SJSA1 (cell line): Measurements from ENCODE around the gene IRS1. TPM values are rescaled to one million over a fixed set of nuclear protein-coding genes. Genes with fewer than 3 reads are reported as not detected.

Source experiments
- DNase-seq, 2 experiments: peaks; one replicate each; pipeline ENCODE4 v3.0.0-alpha.2; 2015 to 2020; ENCODE audit warnings: low spot score in 2 of 2, low read depth in 1 of 2
- H3K27ac ChIP-seq: fragments of 250-450 bp; sonication (Bioruptor Pico); 2 replicates; pipeline ENCODE4 v1.5.1; 2020; ENCODE audit warnings: mild to moderate bottlenecking, moderate library complexity
- H3K27me3 ChIP-seq: fragments of 250-450 bp; sonication (Bioruptor Pico); replicated peaks from 2 replicates; pipeline ENCODE4 v1.5.1; 2020; ENCODE audit warnings: mild to moderate bottlenecking, moderate library complexity
- H3K36me3 ChIP-seq: fragments of 250-450 bp; sonication (Bioruptor Pico); 2 replicates; pipeline ENCODE4 v1.5.1; 2020; ENCODE audit warnings: mild to moderate bottlenecking
- H3K4me1 ChIP-seq: fragments of 250-450 bp; sonication (Bioruptor Pico); replicated peaks from 2 replicates; pipeline ENCODE4 v1.6.1; 2021; ENCODE audit warnings: mild to moderate bottlenecking
- H3K4me3 ChIP-seq: fragments of 250-450 bp; sonication (Bioruptor Pico); 2 replicates; pipeline ENCODE4 v1.5.1; 2020; ENCODE audit warnings: mild to moderate bottlenecking
- H3K9me3 ChIP-seq: fragments of 250-450 bp; sonication (Bioruptor Pico); replicated peaks from 2 replicates; pipeline ENCODE4 v1.5.1; 2020; ENCODE audit warnings: mild to moderate bottlenecking
- total RNA-seq: library from RNA; depleted of rRNA; stranded (reverse); fragments of >200 nt; shearing (Covaris generic); gene quantifications from 2 replicates; pipeline ENCODE4 v1.2.3, GENCODE V29; 2014

Gene IRS1
- total RNA-seq, 1 experiment from 2014 or later = 19.2 TPM

DNA sequence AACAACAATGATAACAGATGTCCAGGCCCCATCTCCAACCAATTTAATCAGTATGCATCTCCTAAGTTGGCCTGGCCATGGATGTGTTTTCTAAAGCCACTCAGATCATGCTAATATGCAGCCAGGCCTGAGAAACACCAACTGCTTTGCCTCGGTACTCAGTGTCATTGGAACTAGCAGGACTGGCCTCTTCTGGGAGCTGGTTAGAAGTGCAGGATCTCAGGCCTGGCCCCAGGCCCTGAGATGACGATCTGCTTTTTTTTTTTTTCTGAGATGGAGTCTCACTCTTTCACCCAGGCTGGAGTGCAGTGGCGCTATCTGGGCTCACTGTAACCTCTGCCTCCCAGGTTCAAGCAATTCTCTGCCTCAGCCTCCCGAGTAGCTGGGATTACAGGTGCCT lies 69.1 kb downstream of the IRS1 start:
- no peaks in the 10 kb centered on the region for H3K27me3 ChIP-seq
- no peak overlapping the region for H3K27ac ChIP-seq
- DNase-seq = no peak
- H3K4me1 ChIP-seq = peaks cover 20% of the 10 kb centered on the region
- H3K4me3 ChIP-seq = no peak overlapping the region
- H3K36me3 ChIP-seq = peaks cover 9% of the 10 kb centered on the region
- no peaks in the 10 kb centered on the region for H3K9me3 ChIP-seq

DNA sequence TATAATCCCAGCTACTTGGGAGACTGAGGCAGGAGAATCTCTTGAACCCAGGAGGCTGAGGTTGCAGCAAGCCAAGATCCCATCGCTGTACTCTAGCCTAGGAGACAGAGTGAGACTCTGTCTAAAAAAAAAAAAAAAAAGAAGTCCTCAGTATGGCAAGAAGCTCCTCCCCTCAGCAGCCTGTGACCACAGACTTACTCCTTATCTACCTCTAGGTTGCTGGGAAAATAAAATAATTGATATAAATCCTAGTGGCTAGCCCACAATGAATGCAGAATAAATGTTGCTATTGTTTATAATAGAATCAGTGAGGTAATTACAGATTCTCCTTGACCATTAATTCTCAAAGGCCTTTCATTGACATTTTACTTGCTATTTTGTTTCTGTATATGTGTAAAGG lies 70.6 kb downstream of the IRS1 start:
- H3K4me1 ChIP-seq = peaks cover 28% of the 10 kb centered on the region
- no peaks in the 10 kb centered on the region for H3K36me3 ChIP-seq
- no peaks in the 10 kb centered on the region for H3K27me3 ChIP-seq
- no peak overlapping the region for H3K27ac ChIP-seq
- H3K9me3 ChIP-seq = no peaks in the 10 kb centered on the region
- no peak overlapping the region for H3K4me3 ChIP-seq
- DNase-seq = no peak

DNA sequence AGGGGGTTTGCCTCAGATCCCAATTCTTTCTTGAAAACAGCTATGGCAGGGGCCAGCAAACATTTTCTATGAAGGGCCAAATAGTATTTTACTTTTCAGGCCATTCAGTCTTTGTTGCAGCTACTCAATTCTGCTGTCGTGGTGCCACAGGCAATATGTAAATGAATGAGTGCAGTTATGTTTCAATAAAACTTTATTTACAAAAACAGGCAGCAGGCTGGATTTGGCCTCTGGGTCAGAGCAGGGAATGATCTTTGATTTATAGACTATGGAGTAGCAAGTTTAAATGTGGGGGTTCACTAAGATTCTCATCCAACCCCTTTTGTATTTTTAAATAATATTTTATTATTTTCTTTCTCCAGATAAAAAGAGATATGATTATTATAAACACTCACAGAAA lies 72.4 kb downstream of the IRS1 start:
- no peak for DNase-seq
- Histone ChIP-seq H3K4me3 (no peak overlapping the region), H3K9me3 (no peaks in the 10 kb centered on the region), H3K4me1 (peaks cover 35% of the 10 kb centered on the region), H3K27ac (no peak overlapping the region), H3K36me3 (no peaks in the 10 kb centered on the region), H3K27me3 (no peaks in the 10 kb centered on the region)

DNA sequence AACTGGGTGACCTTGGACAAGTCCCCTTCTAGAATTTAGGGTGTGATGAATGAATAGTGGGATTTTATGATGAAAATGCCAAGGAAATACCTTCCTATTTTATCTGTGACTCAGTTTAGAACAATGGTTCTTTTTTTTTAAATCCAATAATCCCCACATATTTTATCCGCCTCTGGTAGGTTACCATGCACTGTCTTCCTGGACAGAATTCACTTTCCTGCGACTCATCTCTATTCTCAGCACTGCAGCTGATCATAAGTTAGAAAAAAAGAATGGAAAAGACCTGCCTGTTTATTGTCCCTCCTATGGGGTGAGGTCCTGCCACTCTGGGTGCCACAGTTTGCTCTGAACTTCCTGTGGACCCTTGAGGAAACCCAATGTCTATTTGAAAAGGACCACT lies 73.1 kb downstream of the IRS1 start:
- H3K27ac ChIP-seq = peak overlapping the region; percentile 68
- no peaks in the 10 kb centered on the region for H3K27me3 ChIP-seq
- H3K9me3 ChIP-seq = no peaks in the 10 kb centered on the region
- H3K36me3 ChIP-seq = no peaks in the 10 kb centered on the region
- peak overlapping the region; percentile 11; the same call in 1 of the 2 replicates for H3K4me3 ChIP-seq
- H3K4me1 ChIP-seq = peaks cover 35% of the 10 kb centered on the region
- DNase-seq = no peak

DNA sequence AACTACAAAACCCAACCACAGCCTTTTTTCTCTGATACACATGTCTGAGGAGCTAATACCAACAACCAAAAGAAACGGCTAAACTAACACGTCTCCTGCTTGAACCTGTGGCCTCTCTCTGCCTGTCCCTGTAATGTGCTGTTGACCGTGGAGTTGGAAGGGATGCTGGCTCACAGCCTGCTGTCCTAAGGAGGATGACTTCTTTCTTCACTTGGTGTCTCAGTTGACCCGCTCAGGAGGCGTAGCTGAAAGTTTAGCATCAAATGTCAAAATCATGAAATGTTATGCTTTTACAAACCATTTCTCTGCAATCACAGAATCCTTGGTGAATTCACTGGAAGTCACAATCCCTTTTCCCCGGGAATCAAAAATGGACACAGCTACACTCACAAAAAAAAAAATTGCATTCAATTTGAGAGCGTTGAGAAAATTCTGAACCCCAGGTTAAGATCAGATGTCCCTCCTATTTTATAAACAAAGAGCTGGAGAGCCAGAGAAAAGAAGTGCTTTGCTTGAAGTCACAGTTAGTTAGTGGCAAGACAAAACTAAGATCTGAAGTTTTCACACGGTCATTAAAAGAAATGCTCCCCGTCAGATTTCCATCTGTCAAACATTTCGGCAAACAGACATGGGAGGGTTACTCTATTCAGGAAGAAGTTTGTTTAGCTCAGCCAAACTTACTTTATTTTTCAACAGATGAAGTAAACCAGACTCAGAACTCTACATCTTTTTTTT lies 74.3 kb downstream of the IRS1 start:
- Histone ChIP-seq H3K27me3 (no peaks in the 10 kb centered on the region), H3K4me1 (peaks cover 40% of the 10 kb centered on the region), H3K9me3 (no peaks in the 10 kb centered on the region), H3K27ac (peak overlapping the region; percentile 68), H3K4me3 (no peak overlapping the region; the same call in 1 of the 2 replicates), H3K36me3 (no peaks in the 10 kb centered on the region)
- peak in 1 of 2 experiments; percentile 48 for DNase-seq

DNA sequence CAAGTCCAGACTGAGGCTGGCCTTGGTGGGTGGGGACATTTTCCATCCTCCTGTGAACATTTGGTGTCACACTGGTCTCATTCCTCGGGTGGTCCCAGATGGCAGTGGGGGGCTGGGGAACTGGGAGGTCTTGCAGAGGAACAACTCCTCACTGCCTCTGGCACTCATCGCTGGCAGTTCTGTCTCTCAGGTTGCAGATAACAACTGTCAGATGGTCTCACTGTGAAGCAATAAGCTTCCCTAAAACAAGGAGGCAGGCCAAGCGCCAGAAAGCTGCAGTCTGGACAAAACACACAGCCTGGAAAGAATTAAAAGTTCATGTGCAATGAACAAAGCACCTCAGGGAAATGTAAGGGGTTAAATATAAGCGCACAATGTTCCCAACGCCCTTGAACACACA lies 78.1 kb downstream of the IRS1 start:
- no peak overlapping the region for H3K4me3 ChIP-seq
- H3K36me3 ChIP-seq = no peaks in the 10 kb centered on the region
- no peaks in the 10 kb centered on the region for H3K27me3 ChIP-seq
- no peak overlapping the region for H3K27ac ChIP-seq
- no peak for DNase-seq
- peaks cover 38% of the 10 kb centered on the region for H3K4me1 ChIP-seq
- no peaks in the 10 kb centered on the region for H3K9me3 ChIP-seq

DNA sequence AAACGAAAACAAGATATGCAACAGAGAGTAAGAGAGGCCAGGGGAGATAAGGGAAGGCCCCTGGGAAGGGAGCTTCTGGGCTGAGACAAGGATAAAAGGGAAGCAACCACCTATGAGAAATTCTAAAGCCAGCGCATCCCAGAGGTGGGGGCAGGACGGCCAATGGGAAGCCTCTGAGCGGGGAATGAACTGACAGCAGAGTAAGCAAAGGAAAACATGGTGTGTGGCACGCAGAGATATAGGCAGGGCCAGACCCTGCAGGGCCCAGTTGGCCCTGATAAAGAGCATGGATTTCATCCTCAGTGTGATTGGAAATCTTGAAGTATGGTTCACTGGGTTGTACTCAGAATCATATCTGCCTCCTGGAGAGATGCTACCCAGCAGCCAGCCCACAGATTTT lies 78.7 kb downstream of the IRS1 start:
- H3K4me3 ChIP-seq = no peak overlapping the region
- no peaks in the 10 kb centered on the region for H3K36me3 ChIP-seq
- no peaks in the 10 kb centered on the region for H3K9me3 ChIP-seq
- H3K27me3 ChIP-seq = no peaks in the 10 kb centered on the region
- H3K4me1 ChIP-seq = peaks cover 32% of the 10 kb centered on the region
- no peak overlapping the region for H3K27ac ChIP-seq
- no peak for DNase-seq

DNA sequence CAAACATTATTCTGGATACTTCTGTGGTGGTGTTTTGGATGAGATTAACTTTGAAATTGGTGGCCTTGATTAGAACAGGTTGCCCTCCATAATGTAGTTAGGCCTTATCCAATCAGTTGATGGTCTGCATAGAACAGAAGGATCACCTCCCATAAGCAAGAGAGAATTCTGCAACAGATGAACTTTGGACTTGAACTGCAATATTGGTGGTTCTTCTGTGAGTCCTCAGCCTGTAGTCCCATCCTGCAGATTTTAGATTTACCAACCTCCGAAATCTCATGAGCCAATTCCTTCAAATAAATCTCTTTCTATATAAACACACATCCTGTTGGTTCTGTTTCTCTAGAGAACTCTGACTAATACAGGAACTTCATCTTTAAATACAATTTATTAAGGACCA lies 81.9 kb downstream of the IRS1 start:
- Histone ChIP-seq H3K27ac (no peak overlapping the region), H3K27me3 (no peaks in the 10 kb centered on the region), H3K9me3 (no peaks in the 10 kb centered on the region), H3K4me3 (no peak overlapping the region), H3K4me1 (peaks cover 8% of the 10 kb centered on the region), H3K36me3 (no peaks in the 10 kb centered on the region)
- DNase-seq = no peak

DNA sequence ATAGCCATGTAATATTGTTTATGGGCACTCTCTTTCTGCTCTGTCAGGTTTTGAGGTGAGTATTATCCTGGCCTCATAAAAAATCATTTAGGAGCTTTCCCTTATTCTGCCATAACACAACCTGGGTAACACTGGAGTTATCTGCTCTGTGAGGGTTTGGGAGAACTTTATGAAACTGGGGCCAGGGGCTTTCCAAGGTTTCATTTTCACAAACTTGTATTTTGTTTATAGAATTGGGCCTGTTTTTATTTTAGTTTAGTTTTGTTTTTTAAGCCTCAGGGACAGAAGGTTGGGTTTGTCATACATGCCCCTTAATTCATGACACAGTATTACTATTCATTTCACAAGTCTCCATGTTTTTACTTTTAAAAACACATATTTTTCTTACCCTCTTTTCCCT lies 83.5 kb downstream of the IRS1 start:
- no peak overlapping the region for H3K4me3 ChIP-seq
- no peaks in the 10 kb centered on the region for H3K27me3 ChIP-seq
- no peaks in the 10 kb centered on the region for H3K36me3 ChIP-seq
- no peak overlapping the region for H3K27ac ChIP-seq
- DNase-seq = no peak
- peaks cover 8% of the 10 kb centered on the region for H3K4me1 ChIP-seq
- H3K9me3 ChIP-seq = no peaks in the 10 kb centered on the region

DNA sequence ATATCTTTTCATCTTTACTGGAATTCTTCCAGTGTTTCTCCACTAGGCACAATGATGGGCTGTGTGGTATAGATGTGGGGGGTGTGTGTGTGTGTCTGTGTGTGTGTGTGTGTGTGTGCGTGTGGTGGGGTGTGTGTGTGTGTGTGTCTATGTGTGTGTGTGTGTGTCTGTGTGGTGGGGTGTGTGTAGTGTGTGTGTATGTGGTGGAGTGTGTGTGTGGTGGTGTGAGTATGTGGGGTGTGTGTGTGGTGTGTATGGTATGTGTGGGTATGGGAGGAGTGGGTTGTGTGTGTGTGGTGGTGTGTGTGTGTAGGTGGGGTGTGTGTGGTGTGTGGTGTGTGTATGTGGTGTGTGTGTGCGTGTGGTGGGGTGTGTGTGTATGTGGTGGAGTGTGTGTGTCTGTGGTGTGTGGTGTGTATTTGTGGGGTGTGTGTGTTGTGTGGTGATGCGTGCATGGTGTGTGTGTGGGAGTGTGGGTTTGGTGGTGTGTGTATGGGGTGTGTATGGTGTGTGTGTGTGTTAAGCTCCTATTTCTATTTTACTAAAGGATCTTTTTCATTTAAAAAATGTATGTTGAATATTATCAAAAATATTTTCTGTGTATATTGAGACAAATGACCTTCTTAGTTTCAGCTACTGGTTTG lies 84.2 kb downstream of the IRS1 start:
- DNase-seq = no peak
- Histone ChIP-seq H3K4me3 (no peak overlapping the region), H3K27me3 (no peaks in the 10 kb centered on the region), H3K4me1 (peaks cover 5% of the 10 kb centered on the region), H3K36me3 (no peaks in the 10 kb centered on the region), H3K27ac (no peak overlapping the region), H3K9me3 (no peaks in the 10 kb centered on the region)

DNA sequence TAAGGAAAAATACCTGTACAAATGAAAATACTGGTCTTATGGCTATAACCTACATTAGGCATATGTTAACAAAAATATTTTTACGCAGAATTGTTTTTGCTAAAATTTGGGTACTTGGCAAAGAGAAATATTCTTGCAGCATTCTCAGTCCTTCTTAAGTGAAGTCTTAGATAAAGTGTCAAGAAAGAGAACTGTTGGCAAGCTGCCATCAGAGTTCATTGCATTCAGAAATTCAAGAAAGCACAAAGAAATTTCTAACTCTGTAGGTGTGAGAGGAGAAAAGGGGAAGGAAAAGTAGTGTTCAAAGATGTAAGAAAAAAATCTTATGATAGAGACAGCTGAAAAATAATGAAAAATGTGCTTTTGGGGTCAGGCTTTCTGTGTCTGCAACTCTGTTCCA lies 86.7 kb downstream of the IRS1 start:
- Histone ChIP-seq H3K36me3 (no peaks in the 10 kb centered on the region), H3K27ac (no peak overlapping the region), H3K4me1 (no peaks in the 10 kb centered on the region), H3K9me3 (no peaks in the 10 kb centered on the region), H3K27me3 (no peaks in the 10 kb centered on the region), H3K4me3 (no peak overlapping the region)
- DNase-seq = no peak

DNA sequence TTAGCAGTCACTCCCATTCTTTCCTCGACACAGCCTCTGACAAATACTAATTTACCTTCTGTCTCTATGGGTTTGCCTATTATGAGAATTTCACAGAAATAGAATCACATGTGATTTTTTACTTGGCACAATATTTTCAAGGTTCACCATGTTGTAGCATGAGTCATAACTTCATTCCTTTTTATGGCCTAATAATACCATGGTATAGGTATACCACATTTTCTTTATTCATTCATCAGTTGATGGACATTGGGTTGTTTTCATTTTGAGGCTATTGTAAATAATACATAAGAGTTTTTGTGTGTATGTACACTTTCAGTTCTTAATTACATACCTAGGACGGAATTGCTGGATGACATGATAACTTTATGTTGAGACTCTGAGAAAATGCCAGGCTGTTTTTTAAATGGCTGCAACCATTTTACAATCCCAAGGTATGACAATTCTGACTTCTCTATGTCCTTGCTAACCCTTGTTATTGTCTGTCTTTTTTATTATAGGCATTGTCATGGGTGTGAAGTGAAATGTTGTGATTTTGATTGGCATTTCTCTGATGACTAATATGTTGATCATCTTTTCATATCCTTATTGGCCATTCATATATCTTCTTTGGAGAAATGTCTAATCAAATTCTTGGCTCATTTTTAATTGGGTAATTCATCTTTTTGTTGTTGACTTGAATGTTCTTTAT lies 87.9 kb downstream of the IRS1 start:
- Histone ChIP-seq H3K27ac (no peak overlapping the region), H3K36me3 (no peaks in the 10 kb centered on the region), H3K9me3 (no peaks in the 10 kb centered on the region), H3K4me1 (no peaks in the 10 kb centered on the region), H3K4me3 (no peak overlapping the region), H3K27me3 (no peaks in the 10 kb centered on the region)
- no peak for DNase-seq

DNA sequence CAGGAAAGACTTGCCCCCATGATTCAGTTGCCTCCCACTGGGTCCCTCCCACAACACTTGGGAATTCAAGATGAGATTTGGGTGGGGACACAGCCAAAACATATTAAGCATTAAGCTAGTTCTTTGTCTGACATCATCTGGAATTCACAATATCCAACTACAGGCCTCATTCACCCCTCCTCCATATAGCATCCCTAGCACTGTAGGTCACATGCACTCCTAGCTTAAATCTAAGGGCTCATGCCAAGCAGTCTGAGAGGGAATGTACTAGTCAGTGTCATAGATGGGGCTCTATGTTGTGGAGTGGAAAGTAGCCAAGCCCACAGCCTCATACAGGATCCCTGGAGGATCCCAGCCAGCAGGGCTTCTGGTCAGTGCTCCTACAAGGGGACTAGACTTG lies 92.1 kb downstream of the IRS1 start:
- H3K27me3 ChIP-seq = no peaks in the 10 kb centered on the region
- H3K36me3 ChIP-seq = no peaks in the 10 kb centered on the region
- no peak overlapping the region for H3K27ac ChIP-seq
- H3K4me1 ChIP-seq = no peaks in the 10 kb centered on the region
- H3K9me3 ChIP-seq = no peaks in the 10 kb centered on the region
- no peak for DNase-seq
- no peak overlapping the region for H3K4me3 ChIP-seq

DNA sequence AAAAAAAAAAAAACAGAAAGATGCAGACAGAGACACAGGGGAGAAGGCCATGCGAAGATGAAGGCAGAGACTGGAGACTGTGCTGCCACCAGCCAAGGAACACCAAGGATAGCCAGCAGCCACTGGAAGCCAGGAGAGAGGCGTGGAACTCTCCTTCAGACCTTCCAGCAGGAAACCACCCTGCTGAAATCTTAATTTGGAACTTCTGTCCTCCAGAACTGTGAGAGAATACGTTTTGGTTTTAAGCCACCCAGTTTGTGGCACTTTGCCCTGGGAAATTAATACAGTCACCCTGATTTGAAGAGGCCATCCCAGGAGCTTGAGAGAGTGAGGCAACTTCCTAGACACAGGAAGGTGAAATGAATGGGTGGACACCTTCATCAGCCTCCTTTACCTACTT lies 93.7 kb downstream of the IRS1 start:
- H3K27me3 ChIP-seq = no peaks in the 10 kb centered on the region
- no peaks in the 10 kb centered on the region for H3K36me3 ChIP-seq
- no peak for DNase-seq
- no peak overlapping the region for H3K27ac ChIP-seq
- no peak overlapping the region for H3K4me3 ChIP-seq
- peaks cover 8% of the 10 kb centered on the region for H3K4me1 ChIP-seq
- H3K9me3 ChIP-seq = no peaks in the 10 kb centered on the region
